Retinal pigment epithelial cell (primary cell): ENCODE results near the gene CHIC2.

Source experiments
- DNase-seq: peaks from one replicate; pipeline ENCODE4 v3.0.0-alpha.2; 2010; ENCODE audit warnings: low read depth
- H3K4me3 ChIP-seq: 2 replicates; pipeline ENCODE4 v1.5.1; 2011; ENCODE audit warnings: mild to moderate bottlenecking, low read length, control low read depth, moderate library complexity
- CTCF ChIP-seq: conservative IDR thresholded peaks from 2 replicates; pipeline ENCODE4 v1.5.1; 2011; ENCODE audit warnings: low read depth, low read length, control low read depth, inconsistent platforms

CHIC2 gene

GRCh38 chr4:54092405-54093323 is 28.3 kb upstream of the CHIC2 start:
- no peak for DNase-seq
- no peak for TF ChIP-seq CTCF
- peak overlapping the region; percentile 55 for H3K4me3 ChIP-seq

GRCh38 chr4:54091637-54092404 is 27.4 kb upstream of the CHIC2 start:
- TF ChIP-seq CTCF: no peak
- DNase-seq: no peak
- peak overlapping the region; percentile 55 for H3K4me3 ChIP-seq

- no peak for TF ChIP-seq CTCF
- no peak for DNase-seq
Observed at GRCh38 chr4:54090804-54091623, 26.6 kb upstream of the CHIC2 start.

GRCh38 chr4:54090404-54090803 is 26.0 kb upstream of the CHIC2 start:
- no peak for TF ChIP-seq CTCF
- DNase-seq: no peak
- no peak overlapping the region for H3K4me3 ChIP-seq

More at GRCh38 chr4:54090804-54091623, 26.6 kb upstream of the CHIC2 start:
- peak overlapping the region; percentile 55 for H3K4me3 ChIP-seq

- TF ChIP-seq CTCF: no peak
- no peak overlapping the region for H3K4me3 ChIP-seq
- DNase-seq: no peak
Observed at GRCh38 chr4:54089875-54090274, 25.5 kb upstream of the CHIC2 start.

GRCh38 chr4:54085284-54085683 is 20.9 kb upstream of the CHIC2 start:
- TF ChIP-seq CTCF: no peak
- no peak for DNase-seq
- H3K4me3 ChIP-seq: no peak overlapping the region
